Panc1 (cell line): ENCODE data around the gene MARK2.

Experiments used
- POLR2AphosphoS5 ChIP-seq: IDR thresholded peaks from 2 replicates; pipeline ENCODE4 v1.6.1; 2012; ENCODE audit warnings: mild to moderate bottlenecking, low read depth, low read length, moderate library complexity
- TF ChIP-seq, protein P1 (sequence below): fragments of 450-650 bp; IDR thresholded peaks from 2 replicates; pipeline ENCODE4 v1.5.1; 2017; ENCODE audit warnings: mild to moderate bottlenecking
- TF ChIP-seq, protein P2 (sequence below), 2 experiments: IDR thresholded peaks; 2 replicates each; pipeline ENCODE4 v1.6.1; 2011 to 2012; ENCODE audit warnings: low read depth in 2 of 2, control low read depth in 1 of 2, low read length in 1 of 2, mild to moderate bottlenecking in 1 of 2, moderate library complexity in 1 of 2; ENCODE audit not compliant: insufficient read depth in 1 of 2

DNA sequence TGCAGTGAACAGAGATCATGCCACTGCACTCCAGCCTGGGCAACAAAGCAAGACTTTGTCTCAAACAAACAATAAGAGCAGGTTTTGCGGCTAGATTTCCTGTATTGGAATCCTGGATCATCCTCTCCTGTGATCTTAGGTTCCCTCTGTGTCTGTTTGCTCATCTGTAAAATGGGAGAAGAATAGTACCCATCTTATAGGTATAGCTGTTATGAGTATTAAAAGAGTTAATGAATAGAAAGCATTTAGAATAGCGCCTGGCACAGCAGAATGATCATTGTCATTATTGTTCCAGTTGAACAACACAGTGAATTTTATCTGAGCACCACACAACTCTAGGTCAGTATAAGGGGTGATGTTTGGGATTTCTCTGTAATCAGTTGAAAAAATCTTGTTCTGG lies 10.8 kb downstream of the MARK2 start:
- TF ChIP-seq, protein P1, sequence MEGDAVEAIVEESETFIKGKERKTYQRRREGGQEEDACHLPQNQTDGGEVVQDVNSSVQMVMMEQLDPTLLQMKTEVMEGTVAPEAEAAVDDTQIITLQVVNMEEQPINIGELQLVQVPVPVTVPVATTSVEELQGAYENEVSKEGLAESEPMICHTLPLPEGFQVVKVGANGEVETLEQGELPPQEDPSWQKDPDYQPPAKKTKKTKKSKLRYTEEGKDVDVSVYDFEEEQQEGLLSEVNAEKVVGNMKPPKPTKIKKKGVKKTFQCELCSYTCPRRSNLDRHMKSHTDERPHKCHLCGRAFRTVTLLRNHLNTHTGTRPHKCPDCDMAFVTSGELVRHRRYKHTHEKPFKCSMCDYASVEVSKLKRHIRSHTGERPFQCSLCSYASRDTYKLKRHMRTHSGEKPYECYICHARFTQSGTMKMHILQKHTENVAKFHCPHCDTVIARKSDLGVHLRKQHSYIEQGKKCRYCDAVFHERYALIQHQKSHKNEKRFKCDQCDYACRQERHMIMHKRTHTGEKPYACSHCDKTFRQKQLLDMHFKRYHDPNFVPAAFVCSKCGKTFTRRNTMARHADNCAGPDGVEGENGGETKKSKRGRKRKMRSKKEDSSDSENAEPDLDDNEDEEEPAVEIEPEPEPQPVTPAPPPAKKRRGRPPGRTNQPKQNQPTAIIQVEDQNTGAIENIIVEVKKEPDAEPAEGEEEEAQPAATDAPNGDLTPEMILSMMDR: no peak
- no peak for TF ChIP-seq POLR2AphosphoS5
- TF ChIP-seq, protein P2, sequence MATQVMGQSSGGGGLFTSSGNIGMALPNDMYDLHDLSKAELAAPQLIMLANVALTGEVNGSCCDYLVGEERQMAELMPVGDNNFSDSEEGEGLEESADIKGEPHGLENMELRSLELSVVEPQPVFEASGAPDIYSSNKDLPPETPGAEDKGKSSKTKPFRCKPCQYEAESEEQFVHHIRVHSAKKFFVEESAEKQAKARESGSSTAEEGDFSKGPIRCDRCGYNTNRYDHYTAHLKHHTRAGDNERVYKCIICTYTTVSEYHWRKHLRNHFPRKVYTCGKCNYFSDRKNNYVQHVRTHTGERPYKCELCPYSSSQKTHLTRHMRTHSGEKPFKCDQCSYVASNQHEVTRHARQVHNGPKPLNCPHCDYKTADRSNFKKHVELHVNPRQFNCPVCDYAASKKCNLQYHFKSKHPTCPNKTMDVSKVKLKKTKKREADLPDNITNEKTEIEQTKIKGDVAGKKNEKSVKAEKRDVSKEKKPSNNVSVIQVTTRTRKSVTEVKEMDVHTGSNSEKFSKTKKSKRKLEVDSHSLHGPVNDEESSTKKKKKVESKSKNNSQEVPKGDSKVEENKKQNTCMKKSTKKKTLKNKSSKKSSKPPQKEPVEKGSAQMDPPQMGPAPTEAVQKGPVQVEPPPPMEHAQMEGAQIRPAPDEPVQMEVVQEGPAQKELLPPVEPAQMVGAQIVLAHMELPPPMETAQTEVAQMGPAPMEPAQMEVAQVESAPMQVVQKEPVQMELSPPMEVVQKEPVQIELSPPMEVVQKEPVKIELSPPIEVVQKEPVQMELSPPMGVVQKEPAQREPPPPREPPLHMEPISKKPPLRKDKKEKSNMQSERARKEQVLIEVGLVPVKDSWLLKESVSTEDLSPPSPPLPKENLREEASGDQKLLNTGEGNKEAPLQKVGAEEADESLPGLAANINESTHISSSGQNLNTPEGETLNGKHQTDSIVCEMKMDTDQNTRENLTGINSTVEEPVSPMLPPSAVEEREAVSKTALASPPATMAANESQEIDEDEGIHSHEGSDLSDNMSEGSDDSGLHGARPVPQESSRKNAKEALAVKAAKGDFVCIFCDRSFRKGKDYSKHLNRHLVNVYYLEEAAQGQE (IDR thresholded peaks at IDR 0.05; ENCODE audit: insufficient read depth in 1 of 2, low read depth in 2 of 2, low read length in 1 of 2): no peak
